Caki2 (cell line): ENCODE results near the gene FRMPD4. TPM values are rescaled to one million over a fixed set of nuclear protein-coding genes. Genes with fewer than 3 reads are reported as not detected.

ENCODE experiments used
- DNase-seq: peaks from one replicate; pipeline ENCODE4 v3.0.0-alpha.2; 2015; ENCODE audit warnings: low read depth
- in situ Hi-C: cut with HindIII; loops from 2 replicates; pipeline ENCODE4 v1.10.0; 2016; ENCODE audit warnings: low sequenced_read_pairs, low pct_unique_long_range_greater_than_20kb, mixed read lengths
- total RNA-seq: library from RNA; depleted of rRNA; stranded (reverse); fragments of >200 nt; shearing (Covaris generic); gene quantifications from 2 replicates; pipeline ENCODE4 v1.2.3, GENCODE V29; 2014; ENCODE audit warnings: low replicate concordance

Gene FRMPD4
- total RNA-seq, 1 experiment from 2014 or later = under 0.01 TPM

- DNase-seq = no peak
- in situ Hi-C loops = no loop called here
Observed at GRCh38 chrX:12400218-12400617, 261.9 kb downstream of the FRMPD4 start.

GRCh38 chrX:12401252-12401651 is 263.0 kb downstream of the FRMPD4 start:
- in situ Hi-C loops = no loop called here
- DNase-seq = no peak

- DNase-seq = no peak
- in situ Hi-C loops = no loop called here
Observed at GRCh38 chrX:12403474-12404082, 265.3 kb downstream of the FRMPD4 start.

- no peak for DNase-seq
- in situ Hi-C loops = no loop called here
Observed at GRCh38 chrX:12405306-12405705, 267.0 kb downstream of the FRMPD4 start.

- in situ Hi-C loops = no loop called here
Observed at GRCh38 chrX:12410523-12410922, 272.2 kb downstream of the FRMPD4 start.

GRCh38 chrX:12411831-12412230 is 273.6 kb downstream of the FRMPD4 start:
- DNase-seq = no peak
- in situ Hi-C loops = no loop called here

More at GRCh38 chrX:12410523-12410922, 272.2 kb downstream of the FRMPD4 start:
- no peak for DNase-seq

GRCh38 chrX:12412561-12412960 is 274.3 kb downstream of the FRMPD4 start:
- in situ Hi-C loops = no loop called here

GRCh38 chrX:12419591-12419990 is 281.3 kb downstream of the FRMPD4 start:
- no peak for DNase-seq
- in situ Hi-C loops = no loop called here

More at GRCh38 chrX:12412561-12412960, 274.3 kb downstream of the FRMPD4 start:
- DNase-seq = no peak

- in situ Hi-C loops = no loop called here
- no peak for DNase-seq
Observed at GRCh38 chrX:12421918-12422317, 283.6 kb downstream of the FRMPD4 start.

- DNase-seq = no peak
- in situ Hi-C loops = no loop called here
Observed at GRCh38 chrX:12423346-12423745, 285.1 kb downstream of the FRMPD4 start.

GRCh38 chrX:12425496-12425895 is 287.2 kb downstream of the FRMPD4 start:
- no peak for DNase-seq
- in situ Hi-C loops = no loop called here

- DNase-seq = no peak
- in situ Hi-C loops = no loop called here
Observed at GRCh38 chrX:12426420-12426819, 288.1 kb downstream of the FRMPD4 start.

- DNase-seq = no peak
- in situ Hi-C loops = no loop called here
Observed at GRCh38 chrX:12434493-12434892, 296.2 kb downstream of the FRMPD4 start.

GRCh38 chrX:12439416-12439815 is 301.1 kb downstream of the FRMPD4 start:
- no peak for DNase-seq
- in situ Hi-C loops = no loop called here

- in situ Hi-C loops = no loop called here
- no peak for DNase-seq
Observed at GRCh38 chrX:12440246-12440645, 302.0 kb downstream of the FRMPD4 start.

GRCh38 chrX:12441381-12442128 is 303.3 kb downstream of the FRMPD4 start:
- in situ Hi-C loops = no loop called here
- DNase-seq = no peak

GRCh38 chrX:12443534-12444098 is 305.3 kb downstream of the FRMPD4 start:
- in situ Hi-C loops = no loop called here
- no peak for DNase-seq

GRCh38 chrX:12446342-12447075 is 308.2 kb downstream of the FRMPD4 start:
- peak; percentile 12 for DNase-seq
- in situ Hi-C loops = no loop called here
